Neural progenitor cell (in vitro differentiated cells): Measurements from ENCODE around the gene DCP1A. TPM values are rescaled to one million over a fixed set of nuclear protein-coding genes. Genes with fewer than 3 reads are reported as not detected.

Experiments used
- DNase-seq: peaks from one replicate; pipeline ENCODE4 v3.0.0-alpha.2; 2016; ENCODE audit warnings: low spot score
- H2AFZ ChIP-seq: fragments of 200-600 bp; sonication (generic); replicated peaks from 2 replicates; pipeline ENCODE4 v1.6.1; 2016; ENCODE audit warnings: antibody characterized with exemption
- H3F3A ChIP-seq: fragments of 200-600 bp; sonication (generic); 2 replicates; pipeline ENCODE4 v1.6.1; 2016; ENCODE audit warnings: antibody characterized with exemption, low read depth
- H3K27ac ChIP-seq: fragments of 200-600 bp; sonication (generic); 2 replicates; pipeline ENCODE4 v1.5.1; 2016; ENCODE audit warnings: mild to moderate bottlenecking
- H3K27me3 ChIP-seq: fragments of 200-600 bp; sonication (generic); 2 replicates; pipeline ENCODE4 v1.6.1; 2016; ENCODE audit warnings: mild to moderate bottlenecking, moderate library complexity
- H3K36me3 ChIP-seq: fragments of 200-600 bp; sonication (generic); 2 replicates; pipeline ENCODE4 v1.5.1; 2016
- H3K4me1 ChIP-seq: fragments of 200-600 bp; sonication (generic); 2 replicates; pipeline ENCODE4 v1.6.1; 2016; ENCODE audit warnings: mixed run types
- H3K4me2 ChIP-seq: fragments of 200-600 bp; sonication (generic); 2 replicates; pipeline ENCODE4 v1.6.1; 2016
- H3K4me3 ChIP-seq: fragments of 200-600 bp; sonication (generic); 2 replicates; pipeline ENCODE4 v1.5.1; 2016
- H3K79me2 ChIP-seq: fragments of 200-600 bp; sonication (generic); 2 replicates; pipeline ENCODE4 v1.6.1; 2016; ENCODE audit warnings: low read depth
- H3K9ac ChIP-seq: fragments of 200-600 bp; sonication (generic); 2 replicates; pipeline ENCODE4 v1.6.1; 2016
- H3K9me3 ChIP-seq: fragments of 200-600 bp; sonication (generic); 2 replicates; pipeline ENCODE4 v1.5.1; 2016; ENCODE audit warnings: low read depth
- H4K20me1 ChIP-seq: fragments of 200-600 bp; sonication (generic); 2 replicates; pipeline ENCODE4 v1.6.1; 2016; ENCODE audit warnings: low read depth
- H3K27ac Mint-ChIP-seq: 3 replicates; pipeline ENCODE4 v1.8.0; 2021; ENCODE audit warnings: mixed read lengths
- H3K27me3 Mint-ChIP-seq: 2 replicates; pipeline ENCODE4 v1.8.0; 2022; ENCODE audit warnings: low read depth, mild to moderate bottlenecking, inconsistent platforms, moderate library complexity, mixed read lengths; ENCODE audit not compliant: insufficient read depth
- H3K36me3 Mint-ChIP-seq: 3 replicates; pipeline ENCODE4 v1.8.0; 2021; ENCODE audit warnings: mixed read lengths
- H3K4me1 Mint-ChIP-seq: 3 replicates; pipeline ENCODE4 v1.8.0; 2021; ENCODE audit warnings: mixed read lengths
- H3K4me3 Mint-ChIP-seq: 3 replicates; pipeline ENCODE4 v1.8.0; 2021; ENCODE audit warnings: mild to moderate bottlenecking, moderate library complexity, mixed read lengths
- H3K9me3 Mint-ChIP-seq: 3 replicates; pipeline ENCODE4 v1.8.0; 2020; ENCODE audit warnings: mixed read lengths
- EZH2 ChIP-seq: fragments of 200-600 bp; sonication (generic); IDR thresholded peaks from 2 replicates; pipeline ENCODE4 v1.6.1; 2017; ENCODE audit warnings: antibody characterized with exemption, mild to moderate bottlenecking, moderate library complexity
- EZH2phosphoT487 ChIP-seq: fragments of 200-600 bp; sonication (generic); IDR thresholded peaks from 2 replicates; pipeline ENCODE4 v1.6.1; 2017; ENCODE audit warnings: antibody characterized with exemption
- total RNA-seq: library from RNA; depleted of rRNA; stranded (reverse); fragments of >200 nt; gene quantifications from 2 replicates; pipeline ENCODE4 v1.2.3, GENCODE V29; 2015; ENCODE audit warnings: low replicate concordance
- TF ChIP-seq, protein P1 (sequence below): fragments of 200-600 bp; sonication (generic); IDR thresholded peaks from 2 replicates; pipeline ENCODE4 v1.5.1; 2017; ENCODE audit warnings: antibody characterized with exemption, mild to moderate bottlenecking

Gene DCP1A
- total RNA-seq, 1 donor from 2014 or later: 24.1 TPM

DNA sequence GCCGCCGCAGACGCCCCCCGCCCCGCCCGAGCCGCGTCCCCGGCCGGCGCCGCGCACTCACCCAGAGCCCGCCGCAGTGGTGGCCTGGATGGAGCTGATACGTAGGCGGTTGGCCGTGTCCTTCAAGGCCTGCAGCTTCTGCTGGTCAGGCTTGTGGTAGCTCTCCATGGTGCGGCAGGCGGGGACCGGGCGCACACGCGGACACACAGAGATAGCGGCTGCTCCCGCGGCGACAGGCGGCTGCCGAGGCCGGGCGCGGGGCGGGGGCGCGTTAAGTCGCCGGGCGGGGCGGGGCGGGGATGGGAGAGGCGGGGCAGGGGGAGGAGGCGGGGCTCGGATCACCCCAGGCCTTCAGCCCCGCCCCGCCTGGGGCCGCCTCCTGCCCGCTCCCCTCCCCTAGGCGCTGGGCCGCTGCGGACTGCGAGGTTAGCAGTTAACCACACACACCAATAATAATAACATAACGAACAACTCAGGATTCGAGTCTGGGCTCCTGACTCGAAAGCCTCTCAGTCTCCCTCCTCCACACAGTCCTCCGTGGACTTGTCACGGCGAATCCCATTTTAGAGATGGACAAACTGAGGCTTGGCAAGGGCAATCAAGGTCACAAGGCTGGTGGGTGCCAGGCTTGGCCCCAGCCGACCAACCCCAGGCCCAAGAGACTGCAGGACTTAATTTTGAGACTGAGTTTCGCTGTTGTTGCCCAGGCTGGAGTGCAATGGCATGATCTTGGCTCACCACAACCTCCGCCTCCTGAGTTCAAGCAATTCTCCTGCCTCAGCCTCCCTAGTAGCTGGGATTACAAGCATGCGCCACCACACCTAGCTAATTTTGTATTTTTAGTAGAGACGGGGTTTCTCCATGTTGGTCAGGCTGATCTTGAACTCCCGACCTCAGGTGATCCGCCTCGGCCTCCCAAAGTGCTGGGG lies 91.3 kb downstream of the DCP1A start, which contains the start of gene TKT:
Gene TKT, minus strand, starts transcription at position 248 of the 929 bp plus-strand sequence. Its CDS starts 80 bp downstream, at position 168.
- TF ChIP-seq, protein P1, sequence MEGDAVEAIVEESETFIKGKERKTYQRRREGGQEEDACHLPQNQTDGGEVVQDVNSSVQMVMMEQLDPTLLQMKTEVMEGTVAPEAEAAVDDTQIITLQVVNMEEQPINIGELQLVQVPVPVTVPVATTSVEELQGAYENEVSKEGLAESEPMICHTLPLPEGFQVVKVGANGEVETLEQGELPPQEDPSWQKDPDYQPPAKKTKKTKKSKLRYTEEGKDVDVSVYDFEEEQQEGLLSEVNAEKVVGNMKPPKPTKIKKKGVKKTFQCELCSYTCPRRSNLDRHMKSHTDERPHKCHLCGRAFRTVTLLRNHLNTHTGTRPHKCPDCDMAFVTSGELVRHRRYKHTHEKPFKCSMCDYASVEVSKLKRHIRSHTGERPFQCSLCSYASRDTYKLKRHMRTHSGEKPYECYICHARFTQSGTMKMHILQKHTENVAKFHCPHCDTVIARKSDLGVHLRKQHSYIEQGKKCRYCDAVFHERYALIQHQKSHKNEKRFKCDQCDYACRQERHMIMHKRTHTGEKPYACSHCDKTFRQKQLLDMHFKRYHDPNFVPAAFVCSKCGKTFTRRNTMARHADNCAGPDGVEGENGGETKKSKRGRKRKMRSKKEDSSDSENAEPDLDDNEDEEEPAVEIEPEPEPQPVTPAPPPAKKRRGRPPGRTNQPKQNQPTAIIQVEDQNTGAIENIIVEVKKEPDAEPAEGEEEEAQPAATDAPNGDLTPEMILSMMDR: no peak
- TF ChIP-seq EZH2 (no peak), EZH2phosphoT487 (no peak)
- peaks cover 4% of the 10 kb centered on the region for H3K27me3 Mint-ChIP-seq
- H4K20me1 ChIP-seq: peaks cover 37% of the 10 kb centered on the region
- peaks cover 35% of the 10 kb centered on the region for H3K4me1 ChIP-seq
- peak within 1 kb of the TSS; percentile 94 for H3K4me3 ChIP-seq
- peak; percentile 96 for DNase-seq
- H3F3A ChIP-seq: peaks cover 41% of the 10 kb centered on the region
- H3K36me3 ChIP-seq: no peaks in the 10 kb centered on the region
- peak within 1 kb of the TSS; percentile 72 for H3K9ac ChIP-seq
- H3K9me3 Mint-ChIP-seq: no peaks in the 10 kb centered on the region
- H3K27ac Mint-ChIP-seq: no peak within 1 kb of the TSS
- peak within 1 kb of the TSS; percentile 67 for H3K27ac ChIP-seq
- H3K4me1 Mint-ChIP-seq: peaks cover 54% of the 10 kb centered on the region
- H2AFZ ChIP-seq: peak within 1 kb of the TSS; percentile 56
- H3K4me2 ChIP-seq: peak within 1 kb of the TSS; percentile 92
- H3K9me3 ChIP-seq: no peaks in the 10 kb centered on the region
- H3K36me3 Mint-ChIP-seq: peaks cover 5% of the 10 kb centered on the region
- H3K4me3 Mint-ChIP-seq: peak within 1 kb of the TSS; percentile 95
- no peaks in the 10 kb centered on the region for H3K27me3 ChIP-seq
- peaks cover 50% of the 10 kb centered on the region for H3K79me2 ChIP-seq

- Mint-ChIP-seq H3K36me3 (peaks cover 5% of the 10 kb centered on the region), H3K4me1 (peaks cover 54% of the 10 kb centered on the region), H3K4me3 (peak overlapping the region; percentile 95), H3K27ac (no peak overlapping the region), H3K27me3 (peaks cover 4% of the 10 kb centered on the region), H3K9me3 (no peaks in the 10 kb centered on the region)
- Histone ChIP-seq H3K4me1 (peaks cover 38% of the 10 kb centered on the region), H3K4me3 (peak overlapping the region; percentile 94), H4K20me1 (peaks cover 44% of the 10 kb centered on the region), H3K4me2 (peak overlapping the region; percentile 92), H3K79me2 (peaks cover 57% of the 10 kb centered on the region), H3K36me3 (no peaks in the 10 kb centered on the region), H3K9ac (peak overlapping the region; percentile 72), H2AFZ (peak overlapping the region; percentile 56), H3K9me3 (no peaks in the 10 kb centered on the region), H3K27me3 (no peaks in the 10 kb centered on the region), H3K27ac (peak overlapping the region; percentile 67), H3F3A (peaks cover 37% of the 10 kb centered on the region)
- TF ChIP-seq EZH2phosphoT487 (no peak), EZH2 (no peak)
- TF ChIP-seq, protein P1: no peak
- DNase-seq: no peak
These were observed 91.9 kb downstream of the DCP1A start for GRCh38 chr3:53255423-53255774.

DNA sequence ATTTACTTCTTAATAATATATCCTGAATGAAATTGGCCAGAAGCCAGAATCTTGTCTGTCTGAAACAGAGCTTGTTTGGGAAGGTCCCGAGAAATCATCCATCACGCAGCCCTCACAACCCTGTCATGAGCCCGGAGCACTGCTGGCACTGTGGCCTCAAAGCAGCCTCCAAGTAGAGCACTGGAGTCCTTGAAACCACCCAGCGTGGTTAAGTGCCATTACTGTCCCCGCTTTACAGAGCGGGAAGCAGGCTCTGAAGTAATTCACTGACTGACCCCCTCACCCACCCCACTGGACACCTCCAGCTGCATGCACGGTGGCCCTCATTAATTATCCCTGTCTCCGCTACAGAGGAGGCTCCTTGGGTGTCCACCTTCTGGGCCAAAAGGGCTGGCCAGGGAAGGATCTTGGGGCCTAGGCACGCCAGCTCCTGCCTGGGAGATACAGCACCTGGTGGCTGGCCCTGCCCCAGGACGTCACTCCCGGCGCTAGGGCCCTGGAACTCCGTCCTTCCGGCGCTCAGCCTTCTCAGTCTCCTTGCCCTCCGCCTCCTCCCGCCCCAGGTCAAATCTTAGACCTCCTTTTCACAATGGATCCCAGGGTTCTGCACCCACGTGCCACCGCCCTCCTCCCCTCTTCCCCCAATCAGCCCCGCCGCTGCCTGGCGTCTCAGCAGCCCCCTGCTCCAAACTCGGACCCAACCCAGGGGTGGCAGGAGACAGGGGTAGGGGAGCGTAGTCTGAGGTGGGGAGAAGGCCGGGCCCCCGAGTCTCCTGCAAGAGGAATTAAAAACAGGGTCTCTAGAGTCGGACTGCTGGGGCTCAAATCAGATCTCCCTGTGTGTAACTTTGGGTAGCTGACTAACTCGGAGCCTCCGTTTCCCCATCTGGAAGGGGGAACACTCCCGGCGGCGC lies 92.6 kb downstream of the DCP1A start:
- Histone ChIP-seq H3K36me3 (no peaks in the 10 kb centered on the region), H3K4me2 (peak overlapping the region; percentile 92), H3K27me3 (no peaks in the 10 kb centered on the region), H3K79me2 (peaks cover 63% of the 10 kb centered on the region), H3K4me1 (peaks cover 37% of the 10 kb centered on the region), H2AFZ (peak overlapping the region; percentile 56), H4K20me1 (peaks cover 50% of the 10 kb centered on the region), H3K9me3 (no peaks in the 10 kb centered on the region), H3K9ac (peak overlapping the region; percentile 72), H3K4me3 (peak overlapping the region; percentile 94), H3F3A (peaks cover 36% of the 10 kb centered on the region), H3K27ac (peak overlapping the region; percentile 67)
- Mint-ChIP-seq H3K27ac (no peak overlapping the region), H3K4me1 (peaks cover 51% of the 10 kb centered on the region), H3K9me3 (no peaks in the 10 kb centered on the region), H3K27me3 (peaks cover 4% of the 10 kb centered on the region), H3K36me3 (peaks cover 5% of the 10 kb centered on the region), H3K4me3 (peak overlapping the region; percentile 95)
- DNase-seq: peak; percentile 88
- TF ChIP-seq EZH2: no peak
- TF ChIP-seq, protein P1: no peak
- TF ChIP-seq EZH2phosphoT487: no peak
